ENCODE results near the gene DRC3. TPM values are rescaled to one million over a fixed set of nuclear protein-coding genes. Genes with fewer than 3 reads are reported as not detected.

The DRC3 gene
- total RNA-seq, 1 experiment from 2014 or later, result 1.0 TPM

DNA sequence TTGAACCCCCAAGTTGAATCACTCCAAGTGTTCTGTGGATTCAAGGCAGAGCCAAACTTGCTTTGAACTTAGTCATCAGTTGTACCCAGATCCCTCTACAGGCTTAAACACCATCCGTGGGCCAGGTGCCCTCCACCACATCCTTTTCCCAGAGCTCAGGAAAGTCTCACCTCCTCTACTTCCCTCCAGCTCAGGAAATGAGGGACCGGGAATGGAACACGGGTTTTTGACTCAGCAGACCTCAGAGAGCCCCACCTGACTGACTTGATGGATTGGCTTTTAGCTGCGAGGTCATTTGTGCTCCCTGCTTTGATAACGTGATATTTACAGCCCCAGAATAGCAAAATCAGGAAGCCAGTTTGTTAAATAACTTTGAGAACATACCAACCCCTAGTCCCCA lies 86.6 kb downstream of the DRC3 start:
- BruUV-seq (replicated peaks), result no TSS peak
- DNase-seq (ENCODE audit: low spot score), result no peak
- POLR2A ChIA-PET (ENCODE audit: low non-redundant PET), result no interaction called here
- TF ChIP-seq, protein P1, sequence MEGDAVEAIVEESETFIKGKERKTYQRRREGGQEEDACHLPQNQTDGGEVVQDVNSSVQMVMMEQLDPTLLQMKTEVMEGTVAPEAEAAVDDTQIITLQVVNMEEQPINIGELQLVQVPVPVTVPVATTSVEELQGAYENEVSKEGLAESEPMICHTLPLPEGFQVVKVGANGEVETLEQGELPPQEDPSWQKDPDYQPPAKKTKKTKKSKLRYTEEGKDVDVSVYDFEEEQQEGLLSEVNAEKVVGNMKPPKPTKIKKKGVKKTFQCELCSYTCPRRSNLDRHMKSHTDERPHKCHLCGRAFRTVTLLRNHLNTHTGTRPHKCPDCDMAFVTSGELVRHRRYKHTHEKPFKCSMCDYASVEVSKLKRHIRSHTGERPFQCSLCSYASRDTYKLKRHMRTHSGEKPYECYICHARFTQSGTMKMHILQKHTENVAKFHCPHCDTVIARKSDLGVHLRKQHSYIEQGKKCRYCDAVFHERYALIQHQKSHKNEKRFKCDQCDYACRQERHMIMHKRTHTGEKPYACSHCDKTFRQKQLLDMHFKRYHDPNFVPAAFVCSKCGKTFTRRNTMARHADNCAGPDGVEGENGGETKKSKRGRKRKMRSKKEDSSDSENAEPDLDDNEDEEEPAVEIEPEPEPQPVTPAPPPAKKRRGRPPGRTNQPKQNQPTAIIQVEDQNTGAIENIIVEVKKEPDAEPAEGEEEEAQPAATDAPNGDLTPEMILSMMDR (conservative IDR thresholded peaks at IDR 0.05; ENCODE audit: low read depth, low read length), result no peak
- no peak for TF ChIP-seq EZH2 (IDR thresholded peaks at IDR 0.05; ENCODE audit: borderline replicate concordance, low read depth, low read length, poor library complexity, severe bottlenecking)
- H3K4me3 ChIP-seq (ENCODE audit: low read depth, low read length, poor library complexity, severe bottlenecking), result no peak overlapping the region
- intact Hi-C loops (cut with micrococcal nuclease; ENCODE audit: unreplicated experiment), result no loop called here
- H3K9me3 ChIP-seq (ENCODE audit: low read depth, low read length, poor library complexity, severe bottlenecking), result no peaks in the 10 kb centered on the region
- no peak overlapping the region for H3K27ac ChIP-seq (ENCODE audit: low read depth, low read length, poor library complexity, severe bottlenecking)
- no peaks in the 10 kb centered on the region for H3K27me3 ChIP-seq (replicated peaks; ENCODE audit: insufficient read depth, low read depth, low read length, poor library complexity)
- no peaks in the 10 kb centered on the region for H3K4me1 ChIP-seq (ENCODE audit: insufficient read depth, low read length, poor library complexity, severe bottlenecking)
- peaks cover 34% of the 10 kb centered on the region for H3K36me3 ChIP-seq (ENCODE audit: insufficient read depth, low read length, poor library complexity, severe bottlenecking)
- CTCF ChIA-PET, result no interaction called here

DNA sequence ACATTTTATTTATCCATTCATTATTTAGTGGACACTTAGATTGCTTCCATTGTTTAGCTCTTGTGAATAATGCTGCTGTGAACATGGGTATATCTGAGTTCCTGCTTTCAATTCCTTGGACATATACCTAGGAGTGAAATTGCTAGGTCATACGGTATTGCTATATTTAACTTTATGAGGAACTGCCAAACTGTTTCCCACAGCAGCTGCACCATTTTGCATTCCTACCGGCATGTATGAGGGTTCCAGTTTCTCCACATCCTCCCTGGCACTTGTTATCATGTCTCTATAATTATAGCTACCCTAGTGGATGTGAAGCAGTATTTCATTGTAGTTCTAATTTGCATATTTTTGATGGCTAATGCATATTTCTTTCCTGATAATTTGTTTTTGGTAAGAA lies 91.4 kb downstream of the DRC3 start:
- CTCF ChIA-PET, result no interaction called here
- no TSS peak for BruUV-seq (replicated peaks)
- no peak overlapping the region for H3K4me3 ChIP-seq (ENCODE audit: low read depth, low read length, poor library complexity, severe bottlenecking)
- H3K9me3 ChIP-seq (ENCODE audit: low read depth, low read length, poor library complexity, severe bottlenecking), result no peaks in the 10 kb centered on the region
- no peak for DNase-seq (ENCODE audit: low spot score)
- no peak overlapping the region for H3K27ac ChIP-seq (ENCODE audit: low read depth, low read length, poor library complexity, severe bottlenecking)
- intact Hi-C loops (cut with micrococcal nuclease; ENCODE audit: unreplicated experiment), result no loop called here
- H3K4me1 ChIP-seq (ENCODE audit: insufficient read depth, low read length, poor library complexity, severe bottlenecking), result no peaks in the 10 kb centered on the region
- POLR2A ChIA-PET (ENCODE audit: low non-redundant PET), result no interaction called here
- no peak for TF ChIP-seq EZH2 (IDR thresholded peaks at IDR 0.05; ENCODE audit: borderline replicate concordance, low read depth, low read length, poor library complexity, severe bottlenecking)
- TF ChIP-seq, protein P1 (conservative IDR thresholded peaks at IDR 0.05; ENCODE audit: low read depth, low read length), result no peak
- H3K27me3 ChIP-seq (replicated peaks; ENCODE audit: insufficient read depth, low read depth, low read length, poor library complexity), result no peaks in the 10 kb centered on the region
- peaks cover 13% of the 10 kb centered on the region for H3K36me3 ChIP-seq (ENCODE audit: insufficient read depth, low read length, poor library complexity, severe bottlenecking)

DNA sequence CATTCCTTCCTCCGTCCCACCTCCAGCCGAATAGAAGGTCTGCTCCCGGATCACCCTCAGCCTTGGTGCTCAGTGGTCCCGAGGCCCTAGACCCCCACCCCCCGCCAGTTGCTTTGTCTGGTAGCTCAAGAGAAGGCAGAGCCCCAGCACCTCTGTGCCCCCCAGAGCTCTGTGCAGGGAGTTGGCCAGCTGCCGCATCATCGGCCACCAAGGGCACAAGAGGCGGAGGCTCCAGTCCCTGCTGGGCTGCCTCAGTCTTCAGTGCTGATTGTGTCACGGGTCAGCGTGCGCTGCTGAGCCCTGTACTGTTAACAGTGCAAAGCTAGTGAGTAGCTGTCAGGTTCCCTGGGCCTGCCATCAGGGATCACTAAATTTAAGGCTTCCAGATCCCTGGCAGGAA lies 92.9 kb downstream of the DRC3 start:
- no TSS peak for BruUV-seq (replicated peaks)
- intact Hi-C loops (cut with micrococcal nuclease; ENCODE audit: unreplicated experiment), result no loop called here
- H3K4me1 ChIP-seq (ENCODE audit: insufficient read depth, low read length, poor library complexity, severe bottlenecking), result peaks cover 1% of the 10 kb centered on the region
- H3K9me3 ChIP-seq (ENCODE audit: low read depth, low read length, poor library complexity, severe bottlenecking), result no peaks in the 10 kb centered on the region
- ChIA-PET CTCF (interaction anchor here (0.6 kb wide), 1 partner anchor 37 kb away, joined by 4 read pairs; no protein-coding TSS in a partner anchor), POLR2A (ENCODE audit: low non-redundant PET) (no interaction called here)
- no peak overlapping the region for H3K4me3 ChIP-seq (ENCODE audit: low read depth, low read length, poor library complexity, severe bottlenecking)
- no peak for DNase-seq (ENCODE audit: low spot score)
- no peak overlapping the region for H3K27ac ChIP-seq (ENCODE audit: low read depth, low read length, poor library complexity, severe bottlenecking)
- H3K36me3 ChIP-seq (ENCODE audit: insufficient read depth, low read length, poor library complexity, severe bottlenecking), result peaks cover 8% of the 10 kb centered on the region
- no peaks in the 10 kb centered on the region for H3K27me3 ChIP-seq (replicated peaks; ENCODE audit: insufficient read depth, low read depth, low read length, poor library complexity)
- TF ChIP-seq, protein P1 (conservative IDR thresholded peaks at IDR 0.05; ENCODE audit: low read depth, low read length), result no peak
- TF ChIP-seq EZH2 (IDR thresholded peaks at IDR 0.05; ENCODE audit: borderline replicate concordance, low read depth, low read length, poor library complexity, severe bottlenecking), result no peak

Other genes starting within 250 kb of the DRC3 start
- gene SREBF1, start 135.9 kb upstream of the DRC3 start, total RNA-seq (2021), result 240 and 328 TPM in 2 replicates
- 10.0 and 15.2 TPM in 2 replicates for gene TOM1L2, start 462 bp upstream of the DRC3 start, total RNA-seq (2021)
- 30.5 and 33.7 TPM in 2 replicates for gene ATPAF2, start 66.3 kb downstream of the DRC3 start, total RNA-seq (2021)
- gene GID4, start 66.5 kb downstream of the DRC3 start, total RNA-seq (2021), result 14.0 and 16.5 TPM in 2 replicates
- gene DRG2, start 115.1 kb downstream of the DRC3 start, total RNA-seq (2021), result 42.7 and 48.4 TPM in 2 replicates
- gene MYO15A, start 135.9 kb downstream of the DRC3 start, total RNA-seq (2021), result 0.28 and 0.44 TPM in 2 replicates
- 119 and 124 TPM in 2 replicates for gene ALKBH5, start 211.0 kb downstream of the DRC3 start, total RNA-seq (2021)